HG03565 (cell line): ENCODE results near the gene TFAP2E.

Experiments used
- ATAC-seq: cut with Tn5 transposase; IDR thresholded peaks from one replicate; pipeline ENCODE4 v1.9.1; 2021; ENCODE audit warnings: mild to moderate bottlenecking, moderate library complexity; ENCODE audit not compliant: unreplicated experiment

TFAP2E gene

GRCh38 chr1:35640380-35641232, 67.5 kb downstream of the TFAP2E start:
- ATAC-seq, result no peak

- peak; percentile 75 for ATAC-seq
Measured at GRCh38 chr1:35641233-35641866, 68.2 kb downstream of the TFAP2E start, which contains the start of gene PSMB2. Gene PSMB2, minus strand, starts transcription at chr1:35641526. Its CDS starts 94 bp downstream, at chr1:35641432.

DNA sequence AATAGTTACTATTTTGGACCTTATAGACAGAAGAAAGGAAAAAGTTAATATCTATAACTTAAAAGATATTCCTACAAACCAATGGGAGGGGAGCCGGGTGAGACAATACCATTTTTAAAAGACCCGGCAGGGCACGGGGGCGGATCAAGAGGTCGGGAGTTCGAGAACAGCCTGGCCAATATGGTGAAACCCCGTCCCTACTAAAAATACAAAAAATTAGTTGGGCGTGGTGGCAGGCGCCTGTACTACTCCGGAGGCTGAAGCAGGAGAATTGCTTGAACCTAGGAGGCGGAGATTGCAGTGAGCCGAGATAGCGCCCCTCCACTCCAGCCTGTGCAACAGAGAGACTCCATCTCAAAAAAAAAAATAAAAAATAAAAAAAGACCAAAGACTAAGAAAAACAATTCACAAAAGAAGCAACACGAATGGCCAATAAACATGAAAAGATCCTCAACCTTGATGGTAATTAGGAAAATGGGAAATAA, 69.4 kb downstream of the TFAP2E start:
- no peak for ATAC-seq

GRCh38 chr1:35644204-35644603, 71.1 kb downstream of the TFAP2E start:
- no peak for ATAC-seq
